T-helper 2 cell (primary cell): ENCODE measurements around the gene PRSS38.

Source experiments
- DNase-seq, 5 experiments: peaks; one replicate each; pipeline versions ENCODE4 v3.0.0 to v3.0.0-alpha.2; 2012 to 2022

PRSS38 gene

DNA sequence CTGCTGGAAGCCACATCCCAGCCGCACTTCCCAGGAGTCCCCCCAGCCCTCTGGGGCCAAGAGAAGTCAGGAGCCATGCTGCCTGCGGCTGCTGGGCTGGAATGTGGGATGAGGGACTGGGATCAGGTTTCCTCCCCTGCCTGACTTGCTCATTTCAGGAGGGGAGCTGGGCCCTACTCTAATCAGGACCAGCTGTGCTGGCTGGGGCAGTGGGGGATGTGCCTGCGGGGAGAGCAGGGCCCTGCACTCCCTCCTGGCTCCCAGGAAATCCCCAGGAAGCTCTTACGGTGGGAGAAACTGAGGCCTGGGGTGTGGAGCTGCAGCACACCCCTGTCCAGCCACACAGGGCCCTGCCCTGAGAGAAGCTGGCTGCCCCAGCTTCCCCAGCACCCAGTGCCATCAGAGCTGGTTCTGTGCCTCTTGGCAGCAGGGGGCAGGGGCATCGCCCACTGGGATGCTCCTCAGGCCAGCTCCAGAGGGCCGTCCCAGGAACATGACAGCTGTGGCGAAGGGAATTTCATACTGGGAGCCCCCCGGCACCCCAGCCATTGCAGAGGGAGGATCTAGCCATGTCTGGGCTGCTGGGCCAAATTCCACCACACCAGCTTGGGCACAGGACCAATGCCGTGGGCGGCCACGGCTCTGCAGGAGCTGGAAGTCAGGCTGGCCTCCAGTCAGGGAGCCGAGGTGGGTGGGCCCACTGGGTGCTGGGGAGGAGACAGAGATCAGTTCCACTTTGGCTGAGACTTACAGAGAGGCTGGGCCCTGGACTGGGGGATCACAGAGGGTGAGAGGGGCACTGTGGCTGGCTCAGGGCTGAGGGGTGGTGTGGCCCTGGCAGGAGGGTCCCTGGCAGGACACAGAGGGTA lies 21.3 kb upstream of the PRSS38 start:
- no peak for DNase-seq

DNA sequence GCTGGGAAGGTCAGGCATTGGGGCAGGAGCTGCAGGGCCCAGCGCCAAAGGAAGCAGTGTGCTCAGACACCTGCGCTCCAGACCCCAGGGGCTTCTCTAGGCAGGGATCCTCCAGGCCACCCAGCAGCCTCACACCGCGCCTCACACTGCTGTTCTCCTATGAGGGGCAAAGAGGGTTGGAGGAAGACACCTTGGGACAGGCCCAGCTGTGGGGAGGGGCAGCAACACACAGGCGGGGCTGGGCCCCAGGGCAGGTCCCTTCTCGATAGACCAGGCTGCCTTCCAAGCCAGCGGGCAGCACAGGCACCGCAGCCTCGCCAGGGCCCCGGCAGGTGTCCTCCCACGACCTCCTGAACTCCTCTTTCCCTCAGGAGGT lies 20.7 kb upstream of the PRSS38 start:
- DNase-seq, result no peak

DNA sequence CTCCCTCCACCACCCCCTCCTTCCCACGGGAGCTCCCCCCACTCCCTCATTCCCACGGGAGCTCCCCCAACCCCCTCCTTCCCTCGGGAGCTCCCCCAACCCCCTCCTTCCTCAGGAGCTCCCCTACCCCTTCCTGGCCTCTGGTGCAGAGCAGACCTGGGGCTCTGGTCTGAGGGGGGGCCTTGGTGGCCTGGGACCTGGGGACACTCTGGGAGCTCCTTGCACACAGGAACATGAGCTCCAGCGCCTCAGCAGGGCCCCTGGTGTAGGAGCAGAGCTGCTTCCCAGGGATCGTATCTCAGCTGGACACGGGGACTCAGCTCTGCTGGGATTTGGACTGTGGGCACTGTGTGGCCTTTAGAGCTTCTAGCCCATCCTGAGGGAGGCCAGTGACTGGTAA lies 19.7 kb upstream of the PRSS38 start:
- no peak for DNase-seq

DNA sequence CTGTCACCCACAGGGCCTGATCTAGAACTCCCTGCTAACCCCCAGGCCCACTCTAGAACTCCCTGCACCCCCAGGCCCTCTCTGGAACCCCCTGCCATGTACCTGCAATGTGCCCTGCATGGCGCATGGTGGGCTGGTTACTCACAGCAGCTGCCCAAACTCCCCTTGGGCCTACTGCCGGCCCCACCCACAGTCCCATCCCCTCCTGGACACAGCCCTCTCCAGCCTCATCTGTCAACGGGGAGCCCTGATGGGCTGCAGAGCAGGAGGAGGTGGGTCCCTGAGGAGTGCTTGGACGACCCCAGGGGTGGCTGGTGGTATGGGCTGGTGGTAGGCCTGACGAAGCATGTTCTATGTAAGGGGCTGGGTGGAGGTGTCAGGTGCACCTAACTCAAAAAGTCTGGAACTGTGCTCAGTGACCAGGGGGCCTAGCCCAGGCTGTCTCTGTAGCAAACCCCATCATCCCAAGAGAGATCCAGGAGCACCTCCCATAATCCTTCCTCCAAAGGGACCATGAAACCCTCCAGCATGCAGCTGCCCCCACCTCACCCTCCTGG lies 19.0 kb upstream of the PRSS38 start:
- DNase-seq, result no peak

DNA sequence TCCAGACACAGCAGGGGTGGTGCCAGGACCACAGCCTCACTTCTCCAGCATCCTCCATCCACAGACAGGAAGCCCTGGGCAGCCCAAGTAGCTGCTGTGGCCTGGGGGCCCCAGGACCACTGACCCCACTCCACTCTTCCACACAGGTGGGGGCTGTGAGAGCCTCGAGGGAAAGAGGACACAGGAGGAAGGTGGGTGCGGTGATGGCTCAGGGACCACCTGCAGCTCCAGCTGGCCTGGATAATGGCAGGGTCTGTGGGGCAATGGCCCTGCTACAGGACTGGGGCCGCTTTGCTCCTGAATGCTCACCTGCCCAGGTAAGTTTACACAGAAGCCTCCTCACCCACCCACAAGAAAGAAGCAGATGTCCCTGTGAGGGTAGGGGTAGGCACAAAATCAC lies 18.3 kb upstream of the PRSS38 start:
- no peak for DNase-seq

DNA sequence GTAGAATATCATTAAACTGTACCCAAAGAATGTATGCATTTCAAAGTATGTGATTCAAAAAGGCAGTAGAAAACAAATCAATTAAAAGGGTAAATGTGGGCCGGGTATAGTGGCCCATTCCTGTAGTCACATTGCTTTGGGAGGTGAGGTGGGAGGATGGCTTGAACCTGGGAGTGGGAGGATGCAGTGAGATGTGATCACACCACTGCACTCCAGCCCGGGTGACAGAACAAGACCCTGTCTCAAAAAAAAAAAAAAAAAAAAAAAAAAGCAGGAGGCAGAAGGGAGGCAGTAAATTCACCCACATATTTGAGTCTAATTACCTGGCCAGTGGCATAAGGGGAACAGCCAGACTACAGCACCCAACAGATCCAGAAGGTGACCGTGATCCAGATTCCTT lies 17.9 kb upstream of the PRSS38 start:
- no peak for DNase-seq

DNA sequence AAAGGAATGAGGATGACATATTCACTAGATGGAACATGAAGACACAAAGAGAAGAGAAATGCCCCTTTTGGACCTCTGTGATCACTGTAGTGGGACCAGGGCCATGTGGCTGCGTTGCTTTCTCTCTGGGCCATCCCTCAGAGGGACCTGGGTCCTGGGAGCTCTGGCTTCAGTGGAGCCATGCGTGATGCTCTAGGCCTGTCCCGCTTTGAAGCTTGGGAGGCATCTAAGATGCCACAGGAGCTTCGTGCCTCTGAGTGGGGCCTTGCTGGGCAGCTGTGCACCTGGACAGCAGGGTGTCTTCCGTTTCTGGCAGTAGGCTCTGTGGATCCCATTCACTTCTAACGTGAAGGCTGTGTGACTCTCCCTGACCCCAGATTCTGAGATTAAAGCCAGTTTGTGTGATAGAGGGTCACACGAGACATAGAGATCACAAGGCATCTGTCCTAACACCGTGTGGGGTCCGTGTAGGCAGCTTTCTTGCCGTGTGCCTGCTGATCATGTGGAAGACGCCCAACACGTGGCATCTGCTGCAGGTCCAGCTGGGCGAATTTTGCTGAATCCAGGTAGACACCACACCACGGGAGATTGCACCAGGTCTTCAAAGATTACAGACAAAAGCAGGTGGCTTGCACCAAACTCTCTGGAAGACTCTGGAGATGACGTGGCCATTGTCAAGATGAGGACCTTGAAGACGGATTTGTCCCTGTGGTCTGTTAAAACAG lies 17.2 kb upstream of the PRSS38 start:
- DNase-seq, result no peak

DNA sequence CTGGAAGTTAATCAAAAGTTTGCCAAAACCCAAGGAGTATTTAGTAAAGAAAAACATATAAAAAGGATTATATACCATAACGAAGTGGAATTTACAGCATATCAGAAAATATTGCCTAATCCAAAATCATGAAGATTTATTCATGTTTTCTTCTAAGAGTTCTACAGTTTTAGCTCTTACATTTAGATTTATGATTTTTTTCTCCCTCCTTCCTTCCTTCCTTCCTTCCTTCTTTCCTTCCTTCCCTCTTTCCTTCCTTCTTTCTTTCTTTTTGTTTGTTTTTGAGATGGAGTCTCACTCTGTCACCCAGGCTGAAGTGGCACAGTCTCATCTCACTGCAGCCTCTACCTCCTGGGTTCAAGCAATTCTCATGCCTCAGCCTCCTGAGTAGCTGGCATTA lies 15.7 kb upstream of the PRSS38 start:
- no peak for DNase-seq

DNA sequence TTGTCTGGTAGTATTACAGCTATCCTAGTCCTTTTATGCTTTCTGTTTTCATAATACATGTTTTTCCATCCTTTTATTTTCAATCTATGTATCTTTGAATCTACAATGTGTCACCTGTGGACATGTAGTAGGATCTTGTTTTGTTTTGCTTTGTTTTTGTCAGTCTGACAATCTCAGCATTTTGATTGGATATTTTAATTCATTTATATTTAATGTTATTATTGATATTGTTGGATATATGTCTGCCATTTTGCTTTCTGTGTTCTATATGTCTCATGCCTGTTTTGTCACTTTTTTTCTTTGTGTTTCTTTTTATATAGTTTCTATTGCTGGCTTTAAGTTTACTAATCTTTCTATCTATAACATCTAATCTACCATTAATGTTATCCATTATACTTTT lies 11.5 kb upstream of the PRSS38 start:
- DNase-seq, result no peak

DNA sequence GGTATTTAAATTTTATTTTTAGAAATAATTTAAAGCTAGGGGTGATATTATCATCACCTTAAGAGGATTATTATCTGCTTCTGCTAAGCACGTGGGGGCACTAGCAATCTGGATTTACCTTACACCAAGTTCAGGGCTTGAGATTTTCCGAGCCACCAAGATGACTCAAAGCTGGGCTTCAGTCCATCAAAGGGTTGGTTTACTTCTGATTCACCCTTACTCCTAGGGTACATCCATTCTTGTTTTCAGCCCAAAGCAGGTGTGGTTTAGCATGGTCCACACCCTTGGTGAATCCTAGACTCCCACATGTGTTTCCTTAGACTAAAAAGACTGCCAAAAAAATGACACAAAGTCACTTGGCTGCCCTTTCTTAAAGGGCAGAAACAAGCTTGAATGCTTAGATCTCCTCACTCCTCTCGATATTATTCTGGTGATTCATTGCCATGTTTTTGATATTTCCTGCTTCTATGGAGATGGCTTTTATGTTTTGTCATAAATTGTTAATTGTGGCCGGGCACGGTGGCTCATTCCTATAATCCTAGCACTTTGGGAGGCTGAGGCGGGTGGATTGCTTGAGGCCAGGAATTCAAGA lies 9.8 kb upstream of the PRSS38 start:
- no peak for DNase-seq

DNA sequence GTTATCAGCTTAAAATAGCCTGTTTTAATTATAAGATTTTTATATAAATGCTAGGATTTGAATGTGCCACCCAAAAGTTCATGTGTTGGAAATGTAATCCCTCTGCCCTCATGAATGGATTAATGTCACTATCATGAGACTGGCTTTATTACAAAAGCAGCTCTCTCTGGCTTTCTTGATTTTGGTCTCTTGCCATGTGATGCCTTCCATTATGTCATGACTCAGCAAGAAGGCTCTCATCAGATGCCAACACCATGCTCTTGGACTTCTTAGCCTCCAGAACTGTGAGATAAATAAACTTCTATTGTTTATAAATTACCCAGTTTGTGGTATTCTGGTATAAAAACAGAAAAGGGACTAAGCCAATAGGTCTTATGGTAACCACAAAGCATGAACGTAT lies 6.9 kb upstream of the PRSS38 start:
- DNase-seq, result no peak

DNA sequence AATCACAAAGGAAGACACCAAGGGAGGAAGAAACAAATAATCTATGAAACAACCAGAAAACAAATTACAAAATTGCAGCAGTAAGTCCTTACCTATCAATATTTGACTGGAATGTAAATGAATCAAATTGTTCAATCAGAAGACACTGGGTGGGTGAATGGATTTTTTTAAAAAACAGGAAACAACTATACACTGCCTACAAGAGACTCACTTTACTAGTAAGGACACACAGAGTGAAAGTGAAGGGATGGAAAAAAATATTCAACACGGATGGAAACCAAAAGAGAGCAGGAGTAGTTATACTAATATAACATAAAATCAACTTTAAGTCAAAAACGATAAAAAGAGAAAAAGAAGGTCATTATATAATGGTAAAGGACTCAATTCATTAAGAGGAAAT lies 6.4 kb upstream of the PRSS38 start:
- DNase-seq, result no peak

DNA sequence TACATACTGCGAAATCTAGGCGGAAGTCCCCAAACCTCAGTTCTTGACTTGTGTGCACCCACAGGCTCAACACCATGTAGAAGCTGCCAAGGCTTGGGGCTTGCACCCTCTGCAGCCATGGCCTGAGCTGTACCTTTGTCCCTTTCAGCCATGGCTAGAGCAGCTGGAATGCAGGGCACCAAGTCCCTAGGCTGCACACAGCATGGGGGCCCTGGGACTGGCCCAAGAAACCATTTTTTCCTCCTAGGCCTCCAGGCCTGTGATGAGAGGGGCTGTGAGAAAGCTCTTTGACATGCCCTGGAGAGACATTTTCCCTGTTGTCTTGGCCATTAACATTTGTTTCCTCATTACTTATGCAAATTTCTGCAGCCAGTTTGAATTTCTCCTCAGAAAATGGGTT lies 1.5 kb upstream of the PRSS38 start:
- no peak for DNase-seq

DNA sequence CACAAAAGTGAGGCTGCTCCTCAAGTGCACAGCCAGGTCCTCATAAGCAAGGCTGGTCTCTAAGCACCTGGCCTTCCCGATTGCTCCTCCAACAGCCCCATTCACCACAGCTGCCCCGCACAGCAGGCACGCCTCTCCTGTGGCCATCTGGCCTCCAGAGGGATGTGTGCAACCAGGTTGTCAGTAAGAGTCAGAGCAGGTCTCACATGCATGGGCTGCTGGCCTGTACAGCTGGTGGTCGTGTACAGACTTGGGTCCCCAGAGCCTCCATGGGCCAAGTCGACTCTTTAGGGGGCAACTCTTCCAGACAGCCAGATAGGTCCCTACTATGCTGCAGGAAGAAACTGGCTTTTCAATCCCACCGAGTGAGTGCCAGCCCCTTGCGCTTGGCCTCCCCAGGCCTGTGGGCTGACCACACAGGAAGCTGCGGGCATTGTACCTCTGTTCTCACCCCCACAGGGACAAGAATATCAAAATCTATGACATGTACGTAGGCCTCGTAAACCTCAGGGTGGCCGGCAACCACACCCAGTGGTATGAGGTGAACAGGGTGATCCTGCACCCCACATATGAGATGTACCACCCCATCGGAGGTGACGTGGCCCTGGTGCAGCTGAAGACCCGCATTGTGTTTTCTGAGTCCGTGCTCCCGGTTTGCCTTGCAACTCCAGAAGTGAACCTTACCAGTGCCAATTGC lies 1.4 kb downstream of the PRSS38 start:
- peak in 1 of 5 experiments; percentile 38 for DNase-seq

DNA sequence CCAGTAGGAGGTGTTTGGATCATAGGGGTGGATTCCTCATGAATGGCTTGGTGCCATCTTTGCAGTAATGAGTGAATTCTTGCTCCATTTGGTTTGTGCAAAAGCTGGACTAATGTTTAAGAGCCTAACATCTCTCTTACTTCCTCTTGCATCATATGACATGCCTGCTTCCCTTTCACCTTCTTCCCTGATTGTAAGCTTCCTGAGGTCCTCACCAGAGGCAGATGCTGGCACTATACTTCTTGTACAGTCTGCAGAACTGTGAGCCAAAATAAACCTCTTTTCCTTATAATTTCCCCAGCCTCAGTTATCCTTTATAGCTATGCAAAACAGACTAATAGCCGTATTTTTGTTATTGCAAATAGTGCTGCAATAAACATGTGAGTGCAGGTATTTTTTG lies 8.1 kb downstream of the PRSS38 start:
- DNase-seq, result no peak

DNA sequence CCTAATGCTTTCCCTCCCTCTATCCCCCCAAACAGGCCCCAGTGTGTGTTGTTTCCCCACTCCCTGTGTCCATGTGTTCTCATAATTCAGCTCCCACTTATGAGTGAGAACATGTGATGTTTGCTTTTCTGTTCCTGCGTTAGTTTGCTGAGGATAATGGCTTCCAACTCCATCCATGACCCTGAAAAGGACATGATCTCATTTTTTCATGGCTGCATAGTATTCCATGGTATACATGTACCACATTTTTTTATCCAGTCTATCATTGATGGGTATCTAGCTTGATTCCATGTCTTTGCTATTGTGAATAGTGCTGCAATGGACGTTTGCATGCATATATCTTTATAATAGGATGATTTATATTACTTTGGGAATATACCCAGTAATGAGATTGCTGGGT lies 8.7 kb downstream of the PRSS38 start:
- DNase-seq, result no peak

DNA sequence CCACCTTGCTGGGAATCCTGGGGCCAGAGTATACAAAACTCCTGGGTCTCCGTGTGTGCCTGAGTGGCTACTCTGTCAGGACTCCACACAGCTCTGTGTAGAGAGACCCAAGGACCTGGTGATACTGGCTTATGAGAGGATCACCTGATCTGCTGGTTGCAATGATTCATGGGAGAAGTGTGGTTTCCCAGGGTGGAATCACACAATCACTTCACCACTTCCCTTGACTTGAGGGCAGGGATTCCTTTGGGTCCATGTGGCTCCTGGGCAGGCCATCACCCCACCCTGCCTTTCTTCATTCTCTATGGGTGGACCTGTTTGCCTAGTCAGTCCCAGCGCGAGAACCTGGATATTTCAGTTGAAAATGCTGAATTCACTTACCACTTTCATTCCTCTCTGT lies 13.3 kb downstream of the PRSS38 start:
- DNase-seq, result peak in 1 of 5 experiments; percentile 12

DNA sequence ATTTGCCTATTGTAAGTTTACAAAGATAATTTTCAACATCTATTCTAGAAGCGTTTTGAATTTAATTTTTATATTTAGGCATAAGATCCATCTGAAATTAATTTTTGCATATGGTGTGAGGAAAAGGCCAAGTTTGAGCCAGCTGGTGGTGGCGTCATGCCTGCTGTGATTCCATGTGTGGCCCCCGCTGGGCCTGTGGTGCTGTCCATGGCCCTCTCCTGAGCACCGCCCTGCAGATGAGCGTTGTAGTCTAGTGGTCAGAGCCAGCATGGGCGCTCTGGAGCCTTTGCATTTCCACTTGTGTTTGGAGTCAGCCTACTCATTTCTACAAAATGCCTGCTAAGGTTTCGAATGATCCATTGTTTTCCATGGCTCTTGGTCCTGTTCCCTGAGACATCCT lies 22.7 kb downstream of the PRSS38 start:
- no peak for DNase-seq

DNA sequence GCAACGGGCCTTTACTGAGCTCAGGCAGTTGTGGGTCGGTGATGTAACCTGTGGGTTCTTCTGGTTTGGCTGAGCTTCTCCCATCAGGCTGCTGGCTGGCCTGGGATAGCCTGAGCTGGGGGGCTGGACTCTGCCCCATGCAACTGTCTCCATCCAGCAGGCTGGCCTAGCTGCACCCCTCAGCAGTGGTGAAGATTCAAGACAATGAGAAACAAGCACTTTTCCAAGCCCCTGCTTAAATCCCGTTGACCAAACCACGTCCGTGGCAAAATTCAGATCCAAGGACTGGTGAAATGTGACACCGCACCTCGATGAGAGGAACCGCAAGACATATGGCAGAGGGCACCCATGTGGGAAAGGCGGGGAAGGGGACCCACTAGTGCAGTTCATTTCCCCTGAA lies 25.6 kb downstream of the PRSS38 start:
- DNase-seq, result no peak

DNA sequence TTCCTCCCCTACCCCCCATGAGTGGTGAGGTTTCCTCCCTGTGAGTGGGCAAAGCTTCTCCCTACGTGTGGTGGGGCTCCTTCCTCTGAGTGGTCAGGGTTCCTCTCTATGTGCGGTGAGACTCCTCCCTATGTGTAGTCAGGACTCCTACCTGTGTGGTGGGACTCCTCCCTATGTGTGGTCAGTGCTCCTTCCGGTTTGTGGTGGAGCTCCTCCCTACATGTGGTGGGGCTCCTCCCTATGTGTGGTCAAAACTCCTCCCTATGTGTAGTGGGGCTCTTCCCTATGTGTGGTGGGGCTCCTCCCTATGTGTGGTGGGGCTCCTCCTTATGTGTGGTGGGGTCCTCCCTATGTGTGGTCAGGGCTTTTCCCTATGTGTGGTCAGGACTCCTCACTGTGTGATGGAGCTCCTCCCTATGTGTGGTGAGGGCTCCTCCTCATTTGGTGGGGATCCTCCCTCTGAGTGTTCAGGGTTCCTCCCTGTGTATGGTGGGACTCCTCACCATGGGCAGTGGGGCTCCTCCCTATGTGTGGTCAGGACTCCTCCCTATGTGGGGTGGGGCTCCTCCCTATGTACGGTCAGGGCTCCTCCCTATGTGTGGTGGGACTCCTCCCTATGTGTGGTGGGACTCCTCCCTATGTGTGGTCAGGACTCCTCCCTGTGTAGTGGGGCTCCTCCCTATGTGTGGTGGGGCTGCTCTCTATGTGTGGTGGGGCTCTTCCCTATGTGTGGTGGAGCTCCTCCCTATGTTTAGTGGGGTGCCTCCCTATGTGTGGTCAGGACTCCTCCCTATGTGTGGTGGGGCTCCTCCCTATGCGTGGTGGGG lies 29.1 kb downstream of the PRSS38 start:
- peak in 1 of 5 experiments; percentile 16 for DNase-seq

DNA sequence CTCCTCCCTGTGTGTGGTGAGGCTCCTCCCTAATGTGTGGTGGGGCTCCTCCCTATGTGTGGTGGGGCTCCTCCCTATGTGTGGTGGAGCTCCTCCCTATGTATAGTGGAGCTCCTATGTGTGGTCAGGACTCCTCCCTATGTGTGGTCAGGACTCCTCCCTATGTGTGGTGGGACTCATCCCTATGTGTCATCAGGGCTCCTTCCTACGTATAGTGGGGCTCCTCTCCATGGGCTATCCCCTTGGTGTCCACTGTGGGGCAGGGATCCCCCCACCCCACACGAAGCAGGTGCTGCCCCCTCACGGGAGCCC lies 29.6 kb downstream of the PRSS38 start:
- peak in 1 of 5 experiments; percentile 27 for DNase-seq

DNA sequence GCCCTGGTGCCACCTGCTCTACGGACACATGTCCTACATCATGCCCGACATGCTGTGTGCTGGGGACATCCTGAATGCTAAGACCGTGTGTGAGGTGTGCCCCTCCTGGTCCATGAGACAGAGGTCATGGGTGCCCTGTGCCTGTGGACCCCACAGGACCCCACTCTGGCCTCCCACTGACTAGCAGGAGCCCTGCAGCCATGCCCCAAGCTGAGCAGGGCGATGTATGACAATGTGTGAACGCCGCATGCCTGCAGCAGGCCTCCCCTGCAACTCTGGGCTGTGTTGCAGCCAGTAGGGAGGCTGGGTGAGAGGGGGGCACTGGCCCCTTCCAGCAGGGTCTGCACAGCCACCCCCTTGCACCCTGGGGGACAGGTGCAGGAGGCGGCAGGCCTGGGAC lies 30.0 kb downstream of the PRSS38 start:
- no peak for DNase-seq
